ENCODE data around the gene ICOSLG.

The ICOSLG gene

GRCh38 chr21:44265734-44266270 lies 25.1 kb upstream of the ICOSLG start:
- H3K9me3 ChIP-seq (ENCODE audit: severe bottlenecking), result no peaks in the 10 kb centered on the region
- H3K4me1 ChIP-seq (ENCODE audit: insufficient read depth, poor library complexity, severe bottlenecking), result no peaks in the 10 kb centered on the region
- no peak overlapping the region for H3K27ac ChIP-seq (ENCODE audit: poor library complexity, severe bottlenecking)
- TF ChIP-seq CTCF (IDR thresholded peaks at IDR 0.05; ENCODE audit: poor library complexity, severe bottlenecking), result no peak
- H3K4me3 ChIP-seq (ENCODE audit: severe bottlenecking), result no peak overlapping the region
- ATAC-seq (ENCODE audit: low read depth) (no peak), DNase-seq (ENCODE audit: low spot score) (peak; percentile 45)
- no peaks in the 10 kb centered on the region for H3K36me3 ChIP-seq (ENCODE audit: low read depth)
- H3K27me3 ChIP-seq (ENCODE audit: insufficient read depth, poor library complexity, severe bottlenecking), result no peaks in the 10 kb centered on the region

DNA sequence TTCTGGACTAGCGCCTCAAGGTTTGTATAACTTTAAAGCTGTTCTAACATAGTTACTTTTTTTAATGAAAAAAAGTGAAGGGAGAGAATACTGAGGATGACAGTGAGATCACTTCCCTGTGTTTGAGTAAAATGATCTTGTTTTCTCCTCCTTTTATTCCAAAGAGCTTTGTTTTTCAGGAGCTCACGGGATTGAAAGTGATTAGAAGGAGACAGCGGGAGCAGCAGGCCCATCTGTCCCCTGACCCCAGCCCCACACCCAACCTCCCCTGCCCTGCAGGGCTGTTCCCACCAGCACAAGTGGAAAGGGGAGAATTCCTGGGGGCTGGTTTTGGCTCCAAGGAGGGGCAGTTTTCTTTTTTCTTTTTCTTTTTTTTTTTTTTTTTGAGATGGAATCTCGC lies 23.0 kb upstream of the ICOSLG start:
- no peak for DNase-seq (ENCODE audit: low spot score)
- Histone ChIP-seq H3K9me3 (ENCODE audit: severe bottlenecking) (no peaks in the 10 kb centered on the region), H3K4me1 (ENCODE audit: insufficient read depth, poor library complexity, severe bottlenecking) (no peaks in the 10 kb centered on the region), H3K36me3 (ENCODE audit: low read depth) (no peaks in the 10 kb centered on the region), H3K4me3 (ENCODE audit: severe bottlenecking) (no peak overlapping the region), H3K27me3 (ENCODE audit: insufficient read depth, poor library complexity, severe bottlenecking) (no peaks in the 10 kb centered on the region), H3K27ac (ENCODE audit: poor library complexity, severe bottlenecking) (no peak overlapping the region)
- ATAC-seq (ENCODE audit: low read depth), result no peak
- no peak for TF ChIP-seq CTCF (IDR thresholded peaks at IDR 0.05; ENCODE audit: poor library complexity, severe bottlenecking)

DNA sequence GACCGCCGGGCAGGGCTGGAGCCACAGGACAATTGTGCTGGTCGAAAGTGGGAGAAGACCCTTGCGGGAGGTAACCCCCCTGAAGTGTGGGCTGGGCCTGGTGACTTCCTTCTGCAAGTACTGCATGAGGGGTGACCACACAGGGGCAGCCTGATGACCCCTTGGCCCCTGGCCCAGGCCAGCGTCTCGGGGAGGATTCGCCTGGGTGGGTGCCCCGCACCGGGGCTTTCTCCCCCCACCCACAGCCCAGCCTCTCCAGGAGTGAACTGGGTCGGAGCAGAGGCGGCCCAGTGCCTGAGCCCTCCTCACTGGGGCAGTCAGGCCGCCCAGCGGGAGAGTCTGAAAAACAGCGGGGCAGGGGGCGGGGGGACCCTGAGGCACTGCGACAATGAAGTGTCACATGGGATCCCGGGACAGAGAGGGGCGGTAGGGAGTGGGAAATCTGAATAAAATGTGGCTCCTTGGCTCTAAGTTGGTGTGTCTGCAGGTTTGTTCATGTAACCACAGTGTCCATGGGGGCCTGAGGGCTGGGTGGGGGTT lies 22.5 kb upstream of the ICOSLG start:
- DNase-seq (ENCODE audit: low spot score), result no peak
- H3K9me3 ChIP-seq (ENCODE audit: severe bottlenecking), result no peaks in the 10 kb centered on the region
- no peak overlapping the region for H3K27ac ChIP-seq (ENCODE audit: poor library complexity, severe bottlenecking)
- no peaks in the 10 kb centered on the region for H3K36me3 ChIP-seq (ENCODE audit: low read depth)
- no peaks in the 10 kb centered on the region for H3K27me3 ChIP-seq (ENCODE audit: insufficient read depth, poor library complexity, severe bottlenecking)
- no peak for TF ChIP-seq CTCF (IDR thresholded peaks at IDR 0.05; ENCODE audit: poor library complexity, severe bottlenecking)
- ATAC-seq (ENCODE audit: low read depth), result no peak; the same call in 2 of the 3 replicates
- no peaks in the 10 kb centered on the region for H3K4me1 ChIP-seq (ENCODE audit: insufficient read depth, poor library complexity, severe bottlenecking)
- no peak overlapping the region for H3K4me3 ChIP-seq (ENCODE audit: severe bottlenecking)

DNA sequence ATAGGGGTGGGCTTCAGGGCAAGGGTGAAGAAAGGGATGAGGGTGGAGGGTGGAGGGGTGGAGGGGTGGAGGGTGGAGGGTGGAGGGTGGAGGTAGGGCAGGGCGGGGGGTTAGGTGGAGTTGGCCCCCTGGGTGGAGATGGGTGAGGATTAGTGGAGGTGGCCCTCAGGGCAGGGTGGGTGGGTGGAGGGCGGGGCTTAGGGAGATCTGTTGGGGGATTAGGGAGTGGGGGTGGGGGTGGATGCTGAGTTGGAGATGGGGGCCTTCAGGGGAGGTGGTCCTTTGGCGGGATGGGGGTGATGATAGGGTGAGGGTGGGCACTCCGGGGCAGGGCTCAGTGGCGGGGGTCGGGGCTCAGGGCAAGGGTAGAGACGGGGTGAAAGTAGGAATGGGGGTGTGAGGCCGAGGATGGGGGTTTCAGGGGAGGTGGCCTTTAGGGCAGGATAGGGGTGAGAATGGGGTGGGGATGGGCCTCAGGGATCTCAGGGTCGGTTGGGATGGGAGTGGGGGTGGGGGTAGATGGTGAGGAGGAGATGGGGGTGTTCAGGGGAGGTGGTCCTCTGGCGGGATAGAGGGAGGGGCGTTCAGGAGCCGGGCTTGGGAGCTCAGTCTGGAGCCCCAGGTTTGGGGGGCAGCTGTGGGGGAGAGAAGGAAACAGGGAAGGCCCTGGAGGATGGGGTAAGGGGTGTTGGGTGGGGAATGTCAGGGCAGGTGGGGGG lies 21.8 kb upstream of the ICOSLG start:
- DNase-seq (ENCODE audit: low spot score) (no peak), ATAC-seq (ENCODE audit: low read depth) (no peak)
- H3K36me3 ChIP-seq (ENCODE audit: low read depth), result no peaks in the 10 kb centered on the region
- TF ChIP-seq CTCF (IDR thresholded peaks at IDR 0.05; ENCODE audit: poor library complexity, severe bottlenecking), result no peak
- no peak overlapping the region for H3K4me3 ChIP-seq (ENCODE audit: severe bottlenecking)
- no peaks in the 10 kb centered on the region for H3K27me3 ChIP-seq (ENCODE audit: insufficient read depth, poor library complexity, severe bottlenecking)
- H3K27ac ChIP-seq (ENCODE audit: poor library complexity, severe bottlenecking), result no peak overlapping the region
- H3K9me3 ChIP-seq (ENCODE audit: severe bottlenecking), result no peaks in the 10 kb centered on the region
- H3K4me1 ChIP-seq (ENCODE audit: insufficient read depth, poor library complexity, severe bottlenecking), result no peaks in the 10 kb centered on the region
